GM15510 (cell line): Measurements from ENCODE around the gene SUSD6.

ENCODE experiments used
- POLR2A ChIP-seq: IDR thresholded peaks from 3 replicates; pipeline ENCODE4 v1.6.1; 2011; ENCODE audit warnings: borderline replicate concordance; ENCODE audit not compliant: insufficient read length; ENCODE audit errors: extremely low read depth

The SUSD6 gene

GRCh38 chr14:69580009-69580577 is 31.3 kb upstream of the SUSD6 start:
- TF ChIP-seq POLR2A = no peak

GRCh38 chr14:69581316-69581935 is 30.0 kb upstream of the SUSD6 start:
- TF ChIP-seq POLR2A = no peak

- TF ChIP-seq POLR2A = no peak
Observed at GRCh38 chr14:69582212-69582611, 29.2 kb upstream of the SUSD6 start.

- no peak for TF ChIP-seq POLR2A
Observed at GRCh38 chr14:69582829-69583228, 28.6 kb upstream of the SUSD6 start.

- no peak for TF ChIP-seq POLR2A
Observed at GRCh38 chr14:69584389-69584788, 27.0 kb upstream of the SUSD6 start.

GRCh38 chr14:69586404-69586803 is 25.0 kb upstream of the SUSD6 start:
- TF ChIP-seq POLR2A = no peak

- no peak for TF ChIP-seq POLR2A
Observed at GRCh38 chr14:69587389-69587788, 24.0 kb upstream of the SUSD6 start.

- no peak for TF ChIP-seq POLR2A
Observed at GRCh38 chr14:69591317-69591716, 20.1 kb upstream of the SUSD6 start.

- TF ChIP-seq POLR2A = no peak
Observed at GRCh38 chr14:69593018-69593677, 18.2 kb upstream of the SUSD6 start.

- TF ChIP-seq POLR2A = no peak
Observed at GRCh38 chr14:69594846-69595245, 16.6 kb upstream of the SUSD6 start.

GRCh38 chr14:69595336-69595735 is 16.1 kb upstream of the SUSD6 start:
- no peak for TF ChIP-seq POLR2A

- TF ChIP-seq POLR2A = no peak
Observed at GRCh38 chr14:69600304-69600891, 11.0 kb upstream of the SUSD6 start.

GRCh38 chr14:69605738-69606137 is 5.7 kb upstream of the SUSD6 start:
- no peak for TF ChIP-seq POLR2A

- TF ChIP-seq POLR2A = no peak
Observed at GRCh38 chr14:69606258-69607184, 4.9 kb upstream of the SUSD6 start.
